ENCODE data around the gene TMEM145.

GRCh38 chr19:42290136-42290522 lies 23.0 kb upstream of the TMEM145 start:
- no peak for TF ChIP-seq ESRRG (CRISPR knock-in tag; IDR thresholded peaks at IDR 0.05)
- no peak for TF ChIP-seq TOX (CRISPR knock-in tag; IDR thresholded peaks at IDR 0.05; ENCODE audit: borderline replicate concordance)
- TF ChIP-seq ZNF8 (CRISPR knock-in tag; IDR thresholded peaks at IDR 0.05), result no peak
- no peak for TF ChIP-seq CSDC2 (CRISPR knock-in tag; IDR thresholded peaks at IDR 0.05)
- no peak for TF ChIP-seq PATZ1 (CRISPR knock-in tag; IDR thresholded peaks at IDR 0.05; ENCODE audit: borderline replicate concordance)
- TF ChIP-seq TSHZ2 (CRISPR knock-in tag; IDR thresholded peaks at IDR 0.05), result no peak
- no peak for TF ChIP-seq ISL1 (CRISPR knock-in tag; IDR thresholded peaks at IDR 0.05)
- TF ChIP-seq ZC3H10 (CRISPR knock-in tag; IDR thresholded peaks at IDR 0.05), result no peak
- TF ChIP-seq RARB (CRISPR knock-in tag; IDR thresholded peaks at IDR 0.05), result no peak
- TF ChIP-seq ARNTL (CRISPR knock-in tag; IDR thresholded peaks at IDR 0.05; ENCODE audit: borderline replicate concordance, low read depth), result no peak
- no peak for TF ChIP-seq CREB5 (CRISPR knock-in tag; IDR thresholded peaks at IDR 0.05; ENCODE audit: low read depth)
- TF ChIP-seq TCF4 (CRISPR knock-in tag; IDR thresholded peaks at IDR 0.05; ENCODE audit: borderline replicate concordance), result no peak
- TF ChIP-seq POU6F1 (CRISPR knock-in tag; IDR thresholded peaks at IDR 0.05; ENCODE audit: borderline replicate concordance, low read depth), result no peak
- TF ChIP-seq SNAI2 (CRISPR knock-in tag; IDR thresholded peaks at IDR 0.05), result no peak
